GM11168 (cell line): ENCODE data around the gene RPL38.
"Not testable (repeated sequence)": the region's sequence is repeated elsewhere in the genome, so short reads cannot be mapped to it uniquely, and the experiment has no call there.

Experiments used
- in situ Hi-C: fragments of 300-500 bp; cut with MboI; formaldehyde crosslinking; loops from one replicate; pipeline ENCODE4 v1.12.0; 2022; ENCODE audit warnings: low sequenced_read_pairs; ENCODE audit not compliant: unreplicated experiment

RPL38 gene

DNA sequence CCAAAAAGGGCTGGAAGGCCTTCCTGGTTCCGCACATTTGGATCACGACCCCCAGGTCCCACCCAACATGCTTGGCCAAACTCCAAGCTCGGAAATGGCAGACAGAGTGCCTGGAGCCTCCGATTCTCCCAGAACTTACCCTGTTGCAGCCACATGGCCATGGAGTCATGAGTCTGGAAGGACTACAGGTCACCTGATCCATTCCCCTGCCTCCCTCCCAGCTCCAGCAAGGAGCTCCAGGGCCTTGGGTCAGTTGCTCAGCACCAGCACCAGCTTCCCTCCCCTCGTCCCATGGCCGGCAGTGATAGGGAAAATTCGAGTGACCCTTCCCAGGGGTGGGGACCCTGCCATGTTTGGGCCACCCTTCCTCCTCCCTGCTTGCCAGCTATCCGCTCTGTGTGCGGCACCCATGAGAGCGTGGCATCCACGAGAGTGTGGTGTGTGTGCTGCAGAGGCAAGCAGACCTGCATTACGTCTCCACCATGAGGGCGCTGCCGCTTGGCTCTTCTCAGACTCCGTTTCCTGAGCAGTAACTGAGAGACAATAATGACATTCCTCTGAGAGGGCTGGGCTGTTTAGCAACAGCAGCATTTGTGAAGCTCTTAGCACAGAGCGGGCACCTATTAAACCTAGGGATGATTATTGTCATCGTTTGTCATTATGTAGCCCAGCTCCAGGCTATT is 21.3 kb upstream of the RPL38 start:
- in situ Hi-C loops: no loop called here

DNA sequence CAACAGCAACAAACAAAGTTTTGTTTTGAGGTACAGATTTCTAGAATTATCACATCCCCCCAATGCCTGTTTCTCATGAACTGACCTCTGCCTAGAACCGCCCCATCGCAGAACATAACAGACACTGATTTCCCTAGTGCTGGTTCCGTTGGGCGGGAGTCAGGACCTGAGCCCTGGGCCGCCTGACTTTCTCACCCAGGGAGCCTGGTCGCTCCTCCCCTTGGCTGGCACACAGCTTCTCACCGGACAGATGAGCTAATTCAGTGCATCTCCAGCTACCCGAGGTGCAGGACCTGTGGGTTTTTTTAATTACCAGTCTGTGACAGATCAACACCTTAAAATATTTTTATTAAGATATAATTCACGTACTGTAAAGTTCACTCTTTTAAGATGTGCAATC is 20.1 kb upstream of the RPL38 start:
- in situ Hi-C loops: no loop called here

DNA sequence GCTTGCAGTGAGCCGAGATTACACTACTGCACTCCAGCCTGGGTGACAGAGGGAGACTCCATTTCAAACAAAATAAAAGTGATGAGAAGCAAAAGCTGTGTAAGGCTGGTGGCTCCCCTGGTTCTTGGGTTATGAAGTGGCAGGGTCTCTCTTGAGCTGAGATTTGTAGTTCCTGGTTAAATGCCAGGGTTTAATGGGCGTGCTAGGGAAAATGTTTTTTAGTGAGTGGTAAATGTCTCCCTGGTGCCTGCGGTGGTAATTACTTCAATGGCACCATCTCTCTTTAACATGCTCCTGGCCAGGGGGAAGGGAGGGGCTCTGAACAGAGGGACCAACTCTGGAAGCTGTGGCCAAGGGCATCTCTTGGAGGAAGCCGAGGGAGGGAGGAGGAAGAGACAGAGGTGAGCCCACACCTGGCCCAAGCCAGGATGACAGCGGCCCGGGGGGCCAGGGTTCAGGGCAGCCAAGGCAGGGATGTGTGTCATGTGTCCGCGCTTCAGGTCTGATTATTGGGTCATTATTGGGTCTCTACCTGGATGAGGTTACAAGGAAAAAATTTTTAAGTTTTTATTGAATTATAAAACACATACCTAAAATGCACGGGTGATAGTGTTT is 17.8 kb upstream of the RPL38 start:
- in situ Hi-C loops: no loop called here

DNA sequence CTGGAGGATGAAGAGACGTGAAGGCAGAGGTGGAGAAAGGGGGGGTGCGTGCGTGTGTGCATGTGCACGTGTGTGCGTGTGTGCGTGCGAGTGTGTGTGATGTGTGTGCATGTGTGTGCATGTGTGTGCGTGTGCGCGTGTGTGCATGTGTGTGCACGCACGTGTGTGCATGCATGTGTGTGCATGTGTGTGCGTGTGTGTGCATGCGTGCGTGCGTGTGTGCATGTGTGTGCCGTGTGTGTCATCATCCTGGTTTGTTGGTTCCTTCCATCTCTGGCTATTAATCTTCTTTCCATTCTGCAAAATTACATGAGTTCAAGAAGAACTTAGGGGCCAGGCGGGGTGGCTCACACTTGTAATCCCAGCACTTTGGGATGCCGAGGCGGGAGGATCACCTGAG is 17.0 kb upstream of the RPL38 start:
- in situ Hi-C loops: no loop called here

DNA sequence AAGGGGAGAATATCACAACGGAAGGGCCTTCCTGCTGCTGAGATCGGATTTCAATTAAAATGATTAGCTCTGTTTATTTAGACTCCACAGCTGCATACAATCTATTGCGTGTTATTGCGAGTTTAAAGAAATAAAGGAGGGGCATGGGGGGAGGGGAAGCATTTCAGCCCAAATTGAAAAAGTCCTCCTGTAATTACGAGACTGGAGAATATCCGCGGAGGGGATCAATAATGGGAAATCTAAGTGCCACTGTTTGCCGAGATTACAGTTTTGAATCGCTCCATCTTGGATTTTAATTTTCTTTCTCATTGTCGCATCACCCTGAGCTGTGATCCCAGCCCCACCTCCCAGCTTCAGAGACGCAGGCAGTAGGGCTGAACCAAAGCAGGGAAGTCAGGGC is 15.7 kb upstream of the RPL38 start:
- in situ Hi-C loops: no loop called here

DNA sequence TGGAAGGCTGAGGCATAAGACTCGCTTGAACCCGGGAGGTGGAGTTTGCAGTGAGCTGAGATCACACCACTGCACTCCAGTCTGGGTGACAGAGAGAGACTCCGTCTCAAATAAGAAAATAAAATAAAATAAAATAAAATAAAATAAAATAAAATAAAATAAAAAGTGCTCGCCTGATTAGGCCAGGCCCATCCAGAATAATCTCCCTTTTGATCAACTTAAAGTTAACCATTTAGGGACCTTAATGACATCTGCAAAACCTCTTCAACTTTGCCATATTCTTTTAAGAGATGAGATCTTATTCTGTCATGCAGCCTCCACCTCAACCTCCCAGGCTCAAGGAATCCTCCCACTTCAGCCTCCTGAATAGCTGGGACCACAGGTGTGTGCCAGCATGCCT is 14.8 kb upstream of the RPL38 start:
- in situ Hi-C loops: not testable (repeated sequence)

DNA sequence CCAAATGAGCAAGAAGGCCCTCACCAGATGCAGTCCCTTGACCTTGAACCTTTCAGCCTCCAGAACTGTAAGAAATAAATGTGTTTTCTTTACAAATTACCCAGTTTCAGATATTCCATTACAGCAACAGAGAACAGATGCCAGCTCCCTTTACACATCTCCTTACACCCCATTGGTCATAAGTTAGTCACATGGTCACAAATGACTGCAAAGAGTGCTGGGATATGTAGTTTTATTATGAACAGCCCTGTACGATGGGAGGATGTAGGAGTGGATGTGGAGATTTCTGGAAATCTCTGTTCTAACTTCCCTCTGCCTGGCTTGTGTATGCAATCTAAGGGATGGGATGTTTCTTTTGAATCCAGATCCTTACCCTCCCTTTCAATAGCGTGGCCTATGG is 13.3 kb upstream of the RPL38 start:
- in situ Hi-C loops: no loop called here

DNA sequence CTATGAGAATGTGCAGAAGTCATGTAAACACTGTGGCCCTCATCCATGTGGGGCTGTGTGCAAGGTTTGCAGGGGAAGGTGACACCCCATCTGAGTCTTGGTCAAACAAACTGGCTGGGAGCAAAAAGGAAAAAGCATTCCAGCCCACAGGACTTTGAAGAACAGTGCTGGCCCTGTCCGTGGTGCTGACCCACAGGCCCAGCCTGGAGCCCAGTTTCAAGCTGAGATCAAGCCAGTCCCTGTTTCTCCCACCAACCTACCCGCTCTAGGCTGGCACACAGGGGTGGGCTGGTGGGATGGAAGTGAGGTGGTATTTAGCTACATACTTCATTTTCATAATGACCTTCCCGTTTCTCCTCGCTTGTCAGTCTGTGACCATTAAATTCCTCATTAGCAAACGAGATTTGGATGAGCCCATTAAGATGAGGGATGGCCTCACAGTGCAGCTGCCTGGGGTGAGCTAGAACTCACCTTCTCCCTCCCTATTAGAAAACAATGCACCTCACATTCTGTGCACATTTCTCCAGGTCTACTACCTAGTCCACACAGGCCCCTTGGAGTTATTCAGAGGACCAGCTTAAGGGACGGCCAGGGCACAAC is 12.6 kb upstream of the RPL38 start:
- in situ Hi-C loops: no loop called here

DNA sequence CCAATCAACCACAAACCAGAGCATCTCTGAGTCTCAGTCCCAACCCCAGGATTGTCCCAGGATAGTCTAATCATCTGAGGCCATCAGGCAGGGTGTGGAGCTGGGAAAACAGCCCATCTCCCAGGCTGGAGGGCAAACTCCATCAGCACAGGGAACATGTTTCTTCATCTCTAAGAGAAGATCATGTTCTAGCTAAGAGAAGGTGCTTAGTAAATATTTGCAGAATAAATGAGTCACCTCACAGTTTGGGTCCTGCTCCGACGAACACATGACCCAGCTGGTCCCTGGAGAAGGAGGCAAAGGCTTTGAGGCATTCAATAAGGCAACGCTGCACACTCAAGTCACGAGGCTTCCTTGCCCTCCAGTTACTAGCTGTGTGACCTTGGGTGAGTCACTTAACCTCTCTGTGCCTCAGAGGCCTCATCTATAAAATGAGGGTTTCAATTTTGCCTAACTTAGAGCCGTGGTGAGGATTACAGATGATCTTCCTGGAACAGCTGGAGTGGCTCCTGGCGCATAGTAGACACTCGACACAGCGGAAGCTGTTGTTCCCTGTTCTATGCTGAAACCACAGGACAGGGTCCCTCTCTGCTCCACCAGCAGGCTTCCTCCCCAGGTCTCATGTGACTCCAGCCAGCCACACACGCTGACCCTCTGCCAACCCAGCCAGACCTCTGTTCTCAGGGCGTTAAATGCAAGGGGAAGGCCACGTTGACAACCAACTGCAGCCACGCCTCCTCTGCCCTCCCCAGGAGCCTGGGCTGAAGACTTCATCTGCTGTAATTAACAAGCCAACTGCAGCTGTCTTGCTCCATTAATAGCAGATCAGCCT is 10.3 kb upstream of the RPL38 start:
- in situ Hi-C loops: no loop called here

DNA sequence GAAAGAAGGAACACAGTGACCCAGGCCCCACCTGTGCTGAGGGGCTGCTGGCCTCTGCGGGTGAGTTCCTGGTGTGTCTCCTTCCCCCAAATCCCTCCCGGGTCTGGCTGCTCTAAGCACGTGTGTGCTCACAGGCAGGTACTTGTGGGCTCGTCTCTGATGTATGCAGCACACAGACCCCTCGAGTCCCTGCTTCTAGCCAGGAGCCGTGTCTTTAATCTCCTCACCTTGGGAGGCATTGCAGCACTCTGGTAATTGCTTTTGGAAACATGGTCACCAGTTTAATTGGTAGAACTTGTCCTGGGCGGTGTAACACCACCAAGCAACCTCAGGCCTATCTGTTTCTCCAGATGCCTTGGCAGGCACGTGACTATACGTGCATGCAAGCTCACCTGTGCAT is 8.8 kb upstream of the RPL38 start:
- in situ Hi-C loops: no loop called here

DNA sequence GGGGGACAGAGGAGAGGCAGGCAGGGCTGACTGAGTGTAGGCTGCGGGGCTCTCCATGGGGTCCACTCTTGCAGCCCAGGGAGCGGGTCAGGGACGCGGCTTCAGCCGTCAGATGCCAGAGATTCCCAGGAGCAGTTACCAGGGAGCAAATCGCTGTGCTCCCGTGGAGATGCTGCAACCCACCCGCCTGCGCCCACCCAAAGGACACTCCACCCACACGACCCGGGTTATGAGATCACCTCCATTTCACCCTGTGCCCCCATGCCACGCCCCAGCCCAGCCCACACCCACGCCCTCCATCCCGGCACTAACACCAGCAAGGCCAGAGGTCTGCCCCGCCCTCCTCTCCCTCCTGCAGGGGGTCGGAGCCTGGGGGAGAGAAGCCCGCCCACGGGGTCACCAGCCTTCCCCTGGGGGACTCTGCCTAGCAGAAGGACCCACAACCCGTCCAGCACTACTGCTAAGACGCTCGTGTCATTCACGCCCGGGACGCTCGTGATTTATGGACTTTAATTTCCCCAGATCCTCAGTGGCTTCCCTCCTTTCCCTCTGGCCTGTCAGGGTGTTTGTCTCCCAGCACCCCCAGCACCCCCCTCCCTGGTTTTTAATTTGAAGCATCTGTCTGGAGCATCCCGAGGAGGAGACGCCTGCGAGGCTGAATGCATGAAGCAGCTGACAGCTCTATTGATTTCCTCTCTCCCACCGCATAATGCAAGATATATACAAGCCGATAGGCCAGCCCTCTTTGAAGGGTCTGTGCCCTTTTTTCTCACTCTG is 6.7 kb upstream of the RPL38 start:
- in situ Hi-C loops: no loop called here

DNA sequence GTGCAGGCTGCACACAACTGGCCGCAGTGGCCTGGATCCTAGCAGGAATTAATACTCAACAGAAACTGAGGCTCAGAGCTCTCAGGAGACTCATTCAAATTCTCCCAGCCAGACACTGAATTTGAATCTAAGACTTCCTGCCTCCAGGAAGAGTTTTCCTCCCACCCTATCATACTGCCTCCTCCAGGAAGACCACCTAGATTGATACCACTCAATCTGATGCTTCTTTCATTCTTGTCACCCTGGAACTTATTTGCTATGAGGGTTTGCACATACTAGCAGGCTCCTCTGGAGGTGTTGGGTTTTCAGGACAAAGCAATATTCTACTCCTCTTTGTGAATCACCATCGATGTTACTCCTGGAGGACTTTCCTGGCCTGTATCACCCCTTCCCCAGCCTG is 5.7 kb upstream of the RPL38 start:
- in situ Hi-C loops: no loop called here

DNA sequence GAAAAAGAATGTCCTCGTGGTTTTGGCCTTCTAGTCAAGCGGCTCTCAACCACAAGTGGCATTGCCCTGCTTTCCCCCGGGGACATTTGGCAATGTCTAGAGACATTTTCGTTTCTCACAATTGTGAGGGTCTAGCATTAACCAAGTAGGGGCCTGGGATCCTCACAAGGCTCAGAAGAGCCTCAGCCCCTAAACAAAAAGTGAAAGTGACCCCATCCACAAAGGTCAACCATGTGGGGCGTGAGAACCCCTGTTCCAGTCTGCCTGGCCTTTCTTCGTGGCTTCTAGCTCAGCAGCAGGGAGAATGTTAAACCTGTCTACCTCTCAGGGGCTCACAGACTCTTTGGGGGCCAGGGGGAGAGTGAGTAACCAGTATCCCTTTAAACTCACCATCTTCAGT is 4.8 kb upstream of the RPL38 start:
- in situ Hi-C loops: no loop called here

DNA sequence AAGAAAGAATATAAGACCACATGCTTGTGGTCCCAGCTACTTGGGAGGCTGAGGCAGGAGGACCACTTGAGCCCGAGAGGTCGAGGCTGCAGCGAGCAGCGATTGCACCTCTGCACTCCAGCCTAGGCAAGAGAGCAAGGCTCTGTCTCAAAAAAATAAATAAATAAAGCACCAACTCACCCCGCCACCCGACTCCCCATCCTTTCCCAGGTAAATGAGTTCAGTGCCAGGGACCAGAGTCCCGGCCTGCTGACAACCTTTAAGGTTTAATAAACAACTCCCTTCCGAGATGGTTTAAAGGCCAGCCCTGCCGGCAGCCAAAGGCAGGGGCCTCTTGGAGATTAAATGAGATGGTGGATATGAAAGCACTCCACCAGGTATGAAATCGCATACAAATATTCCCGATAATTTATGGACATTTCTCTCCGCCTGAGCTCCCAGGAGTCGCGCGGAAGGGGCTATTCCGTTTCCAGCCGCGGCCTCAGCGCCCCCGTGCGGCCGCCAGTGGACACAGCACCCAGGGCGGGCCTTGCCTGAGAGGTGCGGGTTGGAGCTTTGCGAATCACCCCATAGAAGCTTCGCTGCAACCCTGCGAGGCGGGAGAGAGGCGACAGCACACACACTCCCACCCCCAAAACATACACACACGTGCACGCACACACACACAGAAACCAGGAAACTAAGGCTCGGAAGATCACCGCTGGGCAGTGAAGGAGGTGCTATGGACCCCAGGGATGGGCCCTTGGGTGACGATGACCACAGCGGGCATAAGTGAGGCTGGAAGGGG is 4.0 kb upstream of the RPL38 start:
- in situ Hi-C loops: no loop called here

DNA sequence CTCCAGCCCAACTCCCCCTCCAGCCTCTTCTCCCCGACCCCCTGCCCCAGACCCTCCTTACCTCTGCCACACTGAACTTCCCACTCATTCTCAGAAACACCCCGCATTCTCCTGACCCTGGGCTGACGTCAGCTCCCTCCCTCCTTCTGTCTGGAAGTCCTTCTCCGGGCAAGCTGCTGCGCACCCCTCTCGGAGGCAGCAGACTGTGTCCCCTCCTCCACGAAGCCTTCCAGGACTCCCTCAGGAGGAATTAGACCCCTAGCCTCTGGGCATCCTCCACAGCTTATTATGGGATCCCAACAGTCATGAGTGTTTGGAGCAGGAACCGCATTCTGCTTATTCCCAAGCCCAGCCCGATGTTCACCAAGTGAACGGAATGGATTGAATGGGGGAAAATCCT is 3.4 kb upstream of the RPL38 start:
- in situ Hi-C loops: no loop called here

DNA sequence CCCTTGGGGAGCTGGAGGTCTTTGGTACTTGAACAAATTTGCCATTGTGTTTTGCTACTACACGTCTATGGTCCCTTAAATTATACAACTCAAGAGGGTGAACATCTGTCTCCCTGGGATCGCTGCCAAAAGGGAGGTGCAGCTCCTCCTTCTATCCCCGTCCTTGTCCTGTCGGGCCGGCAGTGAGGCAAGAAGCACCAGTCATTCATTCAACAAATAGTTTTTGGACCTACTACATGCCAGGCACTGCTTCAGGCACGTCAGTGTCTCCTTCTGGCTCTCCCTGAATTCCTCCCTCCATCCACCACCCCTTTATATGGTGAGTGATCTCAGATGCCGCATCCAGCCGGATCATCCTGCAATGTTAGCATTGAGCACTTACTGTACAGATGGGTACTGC is 2.2 kb upstream of the RPL38 start:
- in situ Hi-C loops: no loop called here

DNA sequence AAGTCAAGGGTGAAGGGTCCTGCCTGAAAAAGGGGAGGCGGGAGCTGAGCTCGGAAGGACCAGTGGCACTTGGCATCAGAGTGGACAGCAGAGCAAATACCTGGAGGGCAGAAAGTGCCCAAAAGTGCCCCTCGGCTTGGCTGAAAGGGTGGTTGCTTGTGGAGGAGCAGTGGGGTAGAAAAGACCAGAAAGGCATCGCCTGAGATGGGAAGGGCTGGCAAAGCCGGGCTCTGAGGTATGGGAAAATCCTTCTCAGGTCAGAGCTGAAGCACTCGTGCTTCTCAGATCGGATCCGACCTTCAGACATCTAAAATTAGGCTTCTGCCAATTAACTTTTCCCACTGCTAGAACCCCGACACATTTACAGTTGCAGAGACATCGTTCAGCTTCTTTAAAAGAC is 1.5 kb upstream of the RPL38 start:
- in situ Hi-C loops: no loop called here

DNA sequence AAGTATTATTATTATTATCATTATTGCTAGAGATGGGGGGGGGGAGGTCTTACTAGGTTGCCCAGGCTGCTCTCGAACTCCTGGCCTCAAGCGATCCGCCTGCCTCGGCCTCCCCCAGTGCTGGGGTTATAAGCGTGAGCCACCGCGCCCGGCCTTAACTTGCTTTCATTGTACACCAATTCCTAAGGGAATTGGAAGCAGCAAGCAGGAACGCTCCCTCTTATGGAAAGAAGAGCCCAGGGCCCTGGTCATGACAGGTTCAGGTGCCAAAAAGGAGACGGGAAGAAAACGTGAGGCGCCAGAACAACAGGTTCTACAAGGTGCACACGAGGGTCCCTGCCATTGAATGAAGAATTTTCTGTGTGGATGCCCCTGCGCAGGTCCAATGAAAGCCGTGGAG is 540 bp upstream of the RPL38 start:
- in situ Hi-C loops: no loop called here

DNA sequence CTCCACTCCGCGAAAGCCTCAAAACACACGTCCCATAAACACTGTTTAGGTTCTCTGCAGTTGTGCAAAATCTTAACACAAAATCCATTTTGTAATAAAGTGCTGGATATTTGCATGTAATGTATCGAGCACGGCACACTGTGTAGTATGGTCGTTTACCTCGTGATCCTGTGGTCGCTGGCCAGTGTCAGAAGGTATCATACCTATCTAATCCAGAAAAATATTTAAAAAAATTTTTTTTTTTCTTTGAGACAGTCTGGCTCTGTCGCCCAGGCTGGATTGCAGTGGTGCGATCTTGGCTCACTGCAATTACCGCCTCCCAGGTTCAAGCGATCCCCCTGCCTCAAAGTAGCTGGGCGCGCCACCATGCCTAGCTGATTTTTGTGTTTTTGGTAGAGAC is 996 bp downstream of the RPL38 start:
- in situ Hi-C loops: no loop called here

DNA sequence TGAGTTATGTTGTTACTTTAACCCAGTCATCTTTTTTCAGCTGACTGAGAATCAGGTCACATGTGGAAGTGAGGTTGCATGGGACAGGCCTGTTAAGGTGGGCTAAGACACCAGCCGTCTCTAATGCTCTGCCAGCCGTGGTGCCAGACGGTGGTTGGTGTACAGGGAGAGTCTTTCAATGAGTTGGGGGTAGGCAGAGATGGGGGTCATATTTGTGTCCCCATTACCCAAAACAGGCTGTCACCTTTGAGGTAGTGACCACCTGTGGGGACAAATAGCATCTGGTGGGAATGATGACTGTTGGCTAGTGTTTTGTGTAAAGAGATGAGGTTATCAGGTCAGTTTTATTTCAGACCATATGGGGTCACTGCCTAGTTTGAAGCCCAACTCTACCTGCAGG is 1.8 kb downstream of the RPL38 start:
- in situ Hi-C loops: no loop called here
